SK-N-SH treated with all-trans-retinoic acid at 6 μM for 48 hours (cell line): ENCODE measurements around the gene MYBL2.

Source experiments
- ATAC-seq: fragments of 200-7000 bp; cut with Tn5 transposase; 3 replicates; pipeline ENCODE4 v1.9.1; 2020; ENCODE audit warnings: mild to moderate bottlenecking, moderate library complexity
- ARNTL ChIP-seq: fragments of 450-650 bp; formaldehyde crosslinking; IDR thresholded peaks from 2 replicates; pipeline ENCODE4 v1.5.0; 2020; ENCODE audit warnings: low read depth, mild to moderate bottlenecking, moderate library complexity, borderline replicate concordance
- BACH2 ChIP-seq: fragments of 250-450 bp; sonication (Bioruptor Pico); IDR thresholded peaks from 2 replicates; pipeline ENCODE4 v1.9.0; 2021; ENCODE audit warnings: mild to moderate bottlenecking, borderline replicate concordance
- CREB5 ChIP-seq: fragments of 250-450 bp; sonication (Bioruptor Pico); IDR thresholded peaks from 2 replicates; pipeline ENCODE4 v1.5.1; 2020; ENCODE audit warnings: low read depth, mild to moderate bottlenecking, moderate library complexity
- CSDC2 ChIP-seq: fragments of 250-450 bp; sonication (Bioruptor Pico); IDR thresholded peaks from 2 replicates; pipeline ENCODE4 v1.5.0; 2020; ENCODE audit warnings: mild to moderate bottlenecking, moderate library complexity
- ESRRG ChIP-seq: fragments of 250-450 bp; sonication (Bioruptor Pico); IDR thresholded peaks from 2 replicates; pipeline ENCODE4 v1.6.1; 2021; ENCODE audit warnings: mild to moderate bottlenecking
- GLIS3 ChIP-seq: fragments of 250-450 bp; sonication (Bioruptor Pico); IDR thresholded peaks from 2 replicates; pipeline ENCODE4 v1.5.0; 2020; ENCODE audit warnings: mild to moderate bottlenecking, moderate library complexity
- ISL1 ChIP-seq: fragments of 250-450 bp; sonication (Bioruptor Pico); IDR thresholded peaks from 2 replicates; pipeline ENCODE4 v2.1.2; 2022; ENCODE audit warnings: mild to moderate bottlenecking, moderate library complexity
- OSR1 ChIP-seq: fragments of 250-450 bp; sonication (Bioruptor Pico); IDR thresholded peaks from 2 replicates; pipeline ENCODE4 v1.8.0; 2022; ENCODE audit warnings: moderate library complexity, mild to moderate bottlenecking, inconsistent platforms
- PATZ1 ChIP-seq: fragments of 250-450 bp; sonication (Bioruptor Pico); IDR thresholded peaks from 2 replicates; pipeline ENCODE4 v1.8.0; 2020; ENCODE audit warnings: mild to moderate bottlenecking, moderate library complexity, borderline replicate concordance
- PPARA ChIP-seq: fragments of 250-450 bp; sonication (Bioruptor Pico); IDR thresholded peaks from 2 replicates; pipeline ENCODE4 v1.5.0; 2020; ENCODE audit warnings: mild to moderate bottlenecking, borderline replicate concordance
- RARB ChIP-seq: fragments of 250-450 bp; sonication (Bioruptor Pico); IDR thresholded peaks from 2 replicates; pipeline ENCODE4 v1.8.0; 2021; ENCODE audit warnings: mild to moderate bottlenecking, moderate library complexity
- SNAI2 ChIP-seq: fragments of 250-450 bp; sonication (Bioruptor Pico); IDR thresholded peaks from 2 replicates; pipeline ENCODE4 v1.5.0; 2020; ENCODE audit warnings: mild to moderate bottlenecking, moderate library complexity
- TCF4 ChIP-seq: fragments of 250-450 bp; sonication (Bioruptor Pico); IDR thresholded peaks from 2 replicates; pipeline ENCODE4 v1.8.0; 2021; ENCODE audit warnings: mild to moderate bottlenecking, moderate library complexity, borderline replicate concordance
- TOX ChIP-seq: fragments of 250-450 bp; sonication (Bioruptor Pico); IDR thresholded peaks from 2 replicates; pipeline ENCODE4 v1.8.0; 2021; ENCODE audit warnings: mild to moderate bottlenecking, moderate library complexity, borderline replicate concordance
- TSHZ2 ChIP-seq: fragments of 250-450 bp; sonication (Bioruptor Pico); IDR thresholded peaks from 2 replicates; pipeline ENCODE4 v1.5.0; 2020; ENCODE audit warnings: mild to moderate bottlenecking, moderate library complexity
- ZC3H10 ChIP-seq: fragments of 250-450 bp; sonication (Bioruptor Pico); IDR thresholded peaks from 2 replicates; pipeline ENCODE4 v1.5.1; 2021; ENCODE audit warnings: mild to moderate bottlenecking, moderate library complexity
- ZFP3 ChIP-seq: fragments of 250-450 bp; sonication (Bioruptor Pico); IDR thresholded peaks from 2 replicates; pipeline ENCODE4 v1.5.0; 2020; ENCODE audit warnings: mild to moderate bottlenecking, moderate library complexity
- ZFP30 ChIP-seq: fragments of 450-650 bp; formaldehyde crosslinking; IDR thresholded peaks from 2 replicates; pipeline ENCODE4 v1.5.0; 2022; ENCODE audit warnings: mild to moderate bottlenecking, moderate library complexity
- ZNF565 ChIP-seq: fragments of 450-650 bp; formaldehyde crosslinking; conservative IDR thresholded peaks from 2 replicates; pipeline ENCODE4 v1.5.0; 2020; ENCODE audit warnings: low read depth, mild to moderate bottlenecking, moderate library complexity
- ZNF70 ChIP-seq: fragments of 450-650 bp; formaldehyde crosslinking; IDR thresholded peaks from 2 replicates; pipeline ENCODE4 v1.5.0; 2020; ENCODE audit warnings: mild to moderate bottlenecking, moderate library complexity
- TF ChIP-seq, protein P1 (sequence below): fragments of 250-450 bp; sonication (Bioruptor Pico); IDR thresholded peaks from 2 replicates; pipeline ENCODE4 v1.8.0; 2021; ENCODE audit warnings: low read depth, mild to moderate bottlenecking, moderate library complexity, borderline replicate concordance

MYBL2 gene

DNA sequence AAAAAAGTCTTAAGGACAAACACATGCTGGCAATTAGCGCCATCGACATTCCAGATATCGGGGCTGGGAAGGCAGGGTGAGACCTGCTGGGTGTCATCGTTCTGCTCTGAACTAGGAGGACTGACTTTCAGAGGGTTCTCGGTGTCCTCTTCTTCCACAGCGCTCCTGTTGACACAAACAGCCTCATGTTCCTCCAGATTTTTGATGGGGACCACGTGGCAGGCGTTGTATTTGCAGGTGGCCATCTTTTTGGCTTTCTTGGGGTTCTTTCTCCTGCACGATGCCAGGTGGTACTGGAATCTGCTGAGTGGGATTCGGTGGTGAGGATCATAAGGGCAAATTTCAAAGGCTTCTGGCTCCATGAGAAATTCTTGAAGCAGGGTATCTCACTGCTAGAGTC is 59.4 kb downstream of the MYBL2 start (continued):
- TF ChIP-seq PATZ1 (CRISPR knock-in tag) (no peak), ZNF565 (CRISPR knock-in tag) (no peak), OSR1 (CRISPR knock-in tag) (no peak), GLIS3 (CRISPR knock-in tag) (no peak), BACH2 (CRISPR knock-in tag) (no peak), ZNF70 (CRISPR knock-in tag) (no peak), SNAI2 (CRISPR knock-in tag) (no peak), TCF4 (CRISPR knock-in tag) (no peak), RARB (no peak), ESRRG (no peak), ZC3H10 (CRISPR knock-in tag) (no peak), ZFP3 (CRISPR knock-in tag) (no peak)
- TF ChIP-seq, protein P1, sequence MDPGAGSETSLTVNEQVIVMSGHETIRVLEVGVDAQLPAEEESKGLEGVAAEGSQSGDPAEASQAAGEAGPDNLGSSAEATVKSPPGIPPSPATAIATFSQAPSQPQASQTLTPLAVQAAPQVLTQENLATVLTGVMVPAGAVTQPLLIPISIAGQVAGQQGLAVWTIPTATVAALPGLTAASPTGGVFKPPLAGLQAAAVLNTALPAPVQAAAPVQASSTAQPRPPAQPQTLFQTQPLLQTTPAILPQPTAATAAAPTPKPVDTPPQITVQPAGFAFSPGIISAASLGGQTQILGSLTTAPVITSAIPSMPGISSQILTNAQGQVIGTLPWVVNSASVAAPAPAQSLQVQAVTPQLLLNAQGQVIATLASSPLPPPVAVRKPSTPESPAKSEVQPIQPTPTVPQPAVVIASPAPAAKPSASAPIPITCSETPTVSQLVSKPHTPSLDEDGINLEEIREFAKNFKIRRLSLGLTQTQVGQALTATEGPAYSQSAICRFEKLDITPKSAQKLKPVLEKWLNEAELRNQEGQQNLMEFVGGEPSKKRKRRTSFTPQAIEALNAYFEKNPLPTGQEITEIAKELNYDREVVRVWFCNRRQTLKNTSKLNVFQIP (CRISPR knock-in tag), result no peak

GRCh38 chr20:43726811-43727338 is 60.0 kb downstream of the MYBL2 start, which contains the start of gene GTSF1L:
TSS of gene GTSF1L (minus strand) at chr20:43727002. CDS start at chr20:43726694, 308 bp downstream.
- TF ChIP-seq ARNTL (CRISPR knock-in tag), result no peak
- TF ChIP-seq ESRRG, result no peak
- TF ChIP-seq PPARA, result no peak
- no peak for TF ChIP-seq ZC3H10 (CRISPR knock-in tag)
- no peak for TF ChIP-seq TSHZ2
- no peak for ATAC-seq

GRCh38 chr20:43727980-43728590 is 61.2 kb downstream of the MYBL2 start:
- ATAC-seq, result no peak
- TF ChIP-seq ARNTL (CRISPR knock-in tag) (no peak), PPARA (no peak)

GRCh38 chr20:43728686-43729255 is 61.9 kb downstream of the MYBL2 start:
- TF ChIP-seq ZFP30 (CRISPR knock-in tag) (no peak), CSDC2 (CRISPR knock-in tag) (no peak), CREB5 (CRISPR knock-in tag) (no peak), TOX (no peak), PPARA (no peak), ISL1 (CRISPR knock-in tag) (no peak), TSHZ2 (no peak), RARB (no peak), SNAI2 (CRISPR knock-in tag) (no peak)
- ATAC-seq, result no peak
